ENCODE data around the gene HPCA. TPM values are rescaled to one million over a fixed set of nuclear protein-coding genes. Genes with fewer than 3 reads are reported as not detected.

HPCA gene
- polyA plus RNA-seq, 4 donors = 0.56 to 1.4 (median 1.0) TPM

DNA sequence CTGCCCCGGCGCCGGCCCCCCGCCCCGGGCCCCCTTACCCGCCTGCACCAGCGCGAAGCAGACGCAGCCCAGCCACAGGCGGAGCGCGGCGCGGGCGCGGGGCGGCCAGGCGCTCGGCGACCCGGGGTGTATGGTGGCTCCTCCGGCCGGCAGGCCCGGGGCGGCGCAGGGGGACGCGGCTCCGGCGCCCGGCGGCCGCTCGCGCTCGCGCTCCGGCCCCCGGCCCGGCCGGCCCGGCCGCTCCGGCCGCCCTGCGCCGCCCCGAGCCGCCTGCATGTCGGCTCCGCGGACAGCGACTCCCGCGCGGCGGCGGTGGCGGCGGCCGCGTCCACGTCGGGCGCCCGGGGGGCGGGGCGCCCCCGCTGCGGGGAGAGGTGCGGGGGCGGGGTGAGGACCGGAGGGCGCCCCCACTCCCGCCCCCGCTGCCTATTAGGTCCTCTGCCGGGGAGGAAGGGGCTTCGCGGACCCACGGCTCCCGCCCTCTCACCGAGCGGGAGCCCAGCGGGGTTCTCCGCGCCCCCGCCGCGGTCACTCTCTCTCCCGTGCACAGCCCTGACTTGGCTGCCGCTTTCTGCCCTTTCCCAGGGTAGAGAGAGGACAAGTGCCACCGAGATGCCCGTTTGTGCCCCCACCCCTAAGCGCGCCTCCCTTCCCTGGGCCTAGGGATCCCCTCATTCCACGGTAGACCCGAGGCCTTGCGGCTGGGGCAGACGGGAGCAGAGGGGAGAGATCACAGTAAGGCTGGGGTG is 15.5 kb upstream of the HPCA start, which contains the start of gene FNDC5:
Gene FNDC5, minus strand, starts transcription at position 298 of the 749 bp plus-strand sequence.
- DNase-seq (ENCODE audit: low read depth in 4 of 4, low spot score in 3 of 4) = no peak

DNA sequence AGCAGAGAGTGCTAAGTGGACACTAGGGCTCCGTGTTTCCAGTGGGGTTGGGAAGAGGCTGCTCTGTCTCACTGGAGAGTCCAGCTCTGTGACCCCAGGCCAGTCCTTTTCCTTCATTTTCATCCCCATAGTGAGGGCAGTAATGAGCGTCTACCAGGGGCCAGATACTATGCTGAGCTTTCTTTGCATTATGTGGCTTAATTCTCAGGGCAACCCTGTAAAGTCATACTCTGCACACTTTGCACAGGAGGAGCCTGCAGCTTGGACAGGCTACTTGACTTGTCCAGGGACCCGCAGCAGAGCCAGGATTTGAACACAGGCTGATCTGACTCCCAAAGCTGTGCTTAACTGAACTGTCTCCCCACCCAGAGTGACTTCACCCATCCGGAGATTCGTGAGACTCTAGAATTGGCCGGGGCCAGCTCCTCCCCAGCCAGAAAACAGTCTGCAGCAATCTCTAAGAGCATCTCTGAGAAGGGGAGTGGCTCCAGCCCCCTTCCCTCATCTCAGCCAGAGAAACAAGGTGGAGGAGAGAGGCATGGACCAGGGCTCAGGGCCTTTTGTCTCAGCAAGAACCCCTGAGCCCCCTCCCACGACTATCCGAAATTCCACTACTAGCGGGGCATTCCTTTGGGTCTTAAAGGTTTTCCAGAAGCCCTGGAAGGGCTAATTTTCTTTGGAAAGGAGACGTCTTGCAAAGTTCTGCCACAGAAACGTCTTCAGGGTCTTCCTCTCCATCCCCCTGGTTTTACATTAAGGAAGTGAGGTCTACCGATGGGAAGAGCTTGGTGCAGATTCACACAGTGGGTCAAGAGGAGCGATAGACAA is 14.7 kb upstream of the HPCA start:
- DNase-seq (ENCODE audit: low read depth in 4 of 4, low spot score in 3 of 4) = no peak

DNA sequence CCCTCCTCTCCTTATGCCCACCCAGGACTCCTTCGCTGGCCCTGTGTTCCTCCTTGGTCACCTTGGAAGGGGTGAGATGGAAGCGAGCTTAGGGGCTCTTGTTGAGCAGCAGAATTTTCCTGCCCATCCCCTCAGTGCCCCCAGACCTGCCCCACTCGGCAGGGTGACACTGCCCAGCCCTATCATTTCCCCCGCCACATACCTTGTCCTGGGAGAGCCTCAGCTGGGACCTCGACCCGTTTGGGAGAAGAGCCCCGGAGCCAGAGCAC is 14.2 kb upstream of the HPCA start:
- no peak for DNase-seq (ENCODE audit: low read depth in 4 of 4, low spot score in 3 of 4)

DNA sequence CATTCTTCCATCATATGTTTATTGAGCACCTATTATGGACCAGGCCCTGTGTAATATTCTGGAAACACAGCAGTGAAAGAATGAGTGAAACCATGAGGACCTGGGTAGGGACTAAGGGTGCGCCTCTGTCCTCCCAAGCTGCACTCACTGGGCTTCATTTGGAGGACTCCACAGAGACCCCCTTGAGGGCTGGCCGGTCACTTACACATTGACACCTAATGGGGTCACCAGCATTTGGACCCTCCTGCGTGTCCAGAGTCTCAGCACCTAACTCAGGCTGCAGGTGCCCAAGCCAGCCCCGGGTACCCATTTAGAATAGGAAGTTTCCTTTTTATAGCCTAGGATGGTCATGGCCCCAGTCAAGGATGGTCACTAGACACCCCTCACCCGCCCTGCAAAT is 12.8 kb upstream of the HPCA start:
- DNase-seq (ENCODE audit: low read depth in 4 of 4, low spot score in 3 of 4) = no peak

DNA sequence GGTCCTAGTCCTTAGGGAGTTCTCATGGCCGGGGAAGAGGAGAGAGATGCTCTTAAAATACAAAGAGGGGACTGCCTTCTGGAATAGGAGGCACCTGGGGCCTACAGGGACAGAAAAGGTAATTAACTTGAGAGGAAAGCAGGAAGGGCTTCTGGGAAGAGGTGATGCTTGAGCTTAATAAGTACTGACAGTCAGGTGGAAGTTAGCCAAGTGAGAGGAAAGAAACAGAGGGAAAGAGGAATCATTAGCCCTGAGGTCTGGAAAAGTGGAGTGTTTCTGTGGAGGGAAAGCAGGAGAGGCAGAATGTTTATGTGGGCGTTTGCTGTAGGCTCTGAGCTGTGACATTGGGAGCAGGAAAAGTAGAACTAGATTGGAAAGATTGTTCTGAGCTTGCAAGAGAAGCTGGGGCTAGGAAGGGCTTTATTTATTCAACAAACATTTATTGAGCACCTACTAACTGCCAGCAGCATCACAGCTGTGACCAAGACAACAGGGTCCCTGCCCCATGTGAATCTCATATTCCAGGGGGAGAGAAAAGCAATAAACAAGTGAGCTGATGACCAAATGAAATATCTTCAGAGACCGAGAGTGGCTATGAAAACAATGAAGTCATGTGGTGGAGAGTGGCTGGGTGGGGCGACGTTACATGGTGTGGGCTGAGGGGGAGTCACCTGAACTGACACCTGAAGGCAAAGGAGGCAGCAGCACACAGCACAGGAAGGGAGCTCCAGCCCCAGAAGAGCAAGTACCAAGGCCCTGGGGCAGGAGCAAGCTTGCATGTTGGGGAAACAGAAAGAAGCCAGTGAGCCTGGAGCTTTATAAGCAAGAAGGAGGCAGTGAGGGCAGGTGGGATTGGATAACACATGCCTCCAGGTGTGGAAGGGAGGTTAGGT is 11.2 kb upstream of the HPCA start:
- no peak for DNase-seq (ENCODE audit: low read depth in 4 of 4, low spot score in 3 of 4)

DNA sequence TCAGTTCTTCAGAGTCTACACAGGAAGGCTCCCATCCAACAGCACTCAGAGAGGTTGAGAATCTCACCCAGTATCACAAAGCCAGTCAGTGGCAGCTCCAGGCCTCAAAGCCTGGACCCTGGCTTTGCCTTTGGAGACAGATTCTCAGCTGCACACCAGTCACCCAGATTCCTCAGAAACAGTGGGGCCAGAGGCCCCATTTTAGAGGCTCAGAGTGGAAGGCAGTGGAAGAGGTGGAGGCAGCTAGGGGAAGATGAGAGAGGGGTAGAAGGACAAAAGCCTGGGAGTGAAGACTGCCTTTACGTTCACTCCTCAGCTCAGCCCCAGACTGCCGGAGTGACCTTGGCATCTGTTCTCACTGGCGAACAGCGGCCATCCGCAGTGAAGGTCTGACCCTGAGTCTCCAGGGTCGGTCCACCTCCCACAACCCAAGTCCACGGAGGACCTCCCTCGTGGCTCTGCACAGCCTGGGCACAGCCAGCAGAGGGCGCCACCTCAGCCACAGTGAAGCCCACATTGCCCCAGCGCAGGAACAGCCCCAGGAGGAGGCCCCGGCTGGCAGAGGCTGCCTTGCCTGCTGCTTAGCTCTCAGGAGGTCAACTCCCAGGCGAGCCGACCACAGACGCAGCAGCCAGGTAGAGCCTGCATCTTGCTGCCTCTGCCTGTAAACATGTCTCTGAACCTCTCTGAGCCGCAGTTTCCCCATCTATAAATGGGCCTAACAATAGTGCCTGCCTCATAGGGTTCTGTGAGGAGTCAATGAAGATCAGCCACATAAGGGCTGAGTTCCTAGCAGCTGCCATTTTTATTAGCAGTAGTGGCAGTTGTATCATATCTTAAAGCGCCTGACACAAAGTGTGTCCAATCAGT is 9.7 kb upstream of the HPCA start:
- DNase-seq (ENCODE audit: low read depth in 4 of 4, low spot score in 3 of 4) = no peak

DNA sequence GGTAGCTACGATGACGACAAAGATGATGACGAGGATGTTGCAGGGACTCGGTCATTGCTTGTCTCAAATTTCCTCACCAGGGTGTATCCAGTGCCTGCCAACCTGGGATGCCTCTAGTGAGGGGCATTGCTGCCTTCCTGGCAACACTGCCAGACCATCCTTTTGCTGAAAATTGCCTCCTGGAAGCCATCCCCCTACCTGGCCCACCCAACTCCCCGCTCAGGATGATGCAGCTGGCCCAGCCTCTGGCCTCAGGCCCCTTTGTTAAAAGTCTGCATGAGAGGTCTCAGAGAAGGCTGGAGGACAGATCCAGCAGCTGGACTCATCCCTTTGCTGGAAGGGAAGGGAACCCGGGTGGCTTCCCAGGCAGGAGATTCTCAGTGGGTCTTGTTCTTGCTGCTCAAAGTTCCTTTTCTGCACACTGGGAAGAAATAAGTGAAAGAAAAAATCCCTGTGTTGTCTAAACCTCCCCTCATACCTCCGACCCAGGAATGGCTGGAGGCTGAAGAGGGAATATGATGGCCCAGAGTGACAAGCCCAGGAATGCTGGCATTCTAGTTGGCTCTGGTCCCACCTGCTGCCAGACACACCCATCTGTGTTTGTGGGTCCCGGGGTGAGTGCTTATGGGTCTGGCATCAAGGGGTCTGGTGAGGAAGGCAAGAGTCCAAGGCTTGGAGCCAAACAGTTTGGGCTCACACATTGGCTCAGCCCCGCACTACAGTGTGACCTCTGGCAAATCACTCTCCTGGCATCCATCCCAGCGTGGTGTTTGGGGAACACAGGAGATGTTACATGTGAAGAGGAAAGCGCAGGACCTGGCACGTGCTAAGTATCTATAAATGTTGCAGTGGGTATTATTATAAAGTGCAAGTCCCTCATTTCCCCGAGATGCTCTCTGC is 8.8 kb upstream of the HPCA start:
- no peak for DNase-seq (ENCODE audit: low read depth in 4 of 4, low spot score in 3 of 4)

DNA sequence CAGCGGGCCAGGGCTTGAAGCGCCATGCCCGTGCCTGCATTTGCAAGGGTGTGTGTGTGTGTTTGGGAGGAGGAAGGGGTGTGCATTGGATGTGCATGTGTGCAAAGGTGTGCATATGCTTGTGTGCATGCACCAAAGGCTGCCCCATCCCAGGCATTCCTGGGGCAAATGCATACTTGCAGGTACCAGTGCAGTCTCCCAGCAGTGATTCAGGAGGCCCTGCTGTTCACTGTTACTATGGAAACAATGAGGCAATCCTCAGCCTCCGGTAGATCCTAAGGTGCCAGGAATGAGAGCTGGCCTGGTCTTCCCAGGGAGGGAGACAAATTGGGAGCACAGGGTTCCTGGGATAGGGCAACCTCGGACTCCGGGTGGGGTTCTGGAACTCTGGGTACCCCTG is 8.1 kb upstream of the HPCA start:
- no peak for DNase-seq (ENCODE audit: low read depth in 4 of 4, low spot score in 3 of 4)

DNA sequence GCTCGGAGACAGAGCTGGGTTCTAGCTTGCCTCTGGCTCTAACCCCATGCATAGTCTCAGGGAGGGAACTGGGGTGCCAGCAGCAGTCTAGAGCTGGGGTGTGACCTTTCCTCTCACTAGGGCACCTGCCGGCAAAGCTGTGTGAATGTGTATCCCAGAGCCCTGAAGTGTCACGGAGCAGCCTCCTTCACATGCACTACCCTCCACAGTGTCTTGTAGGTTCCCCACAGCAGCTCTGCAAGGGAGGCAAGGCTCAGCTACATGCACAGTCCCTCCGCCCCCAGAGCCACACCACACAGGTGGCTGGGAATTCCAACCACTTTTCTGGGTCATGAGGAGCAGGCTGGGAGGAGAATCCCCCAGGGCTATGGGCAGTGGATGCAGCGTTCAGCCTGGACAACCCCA is 7.7 kb upstream of the HPCA start:
- DNase-seq (ENCODE audit: low read depth in 4 of 4, low spot score in 3 of 4) = no peak

DNA sequence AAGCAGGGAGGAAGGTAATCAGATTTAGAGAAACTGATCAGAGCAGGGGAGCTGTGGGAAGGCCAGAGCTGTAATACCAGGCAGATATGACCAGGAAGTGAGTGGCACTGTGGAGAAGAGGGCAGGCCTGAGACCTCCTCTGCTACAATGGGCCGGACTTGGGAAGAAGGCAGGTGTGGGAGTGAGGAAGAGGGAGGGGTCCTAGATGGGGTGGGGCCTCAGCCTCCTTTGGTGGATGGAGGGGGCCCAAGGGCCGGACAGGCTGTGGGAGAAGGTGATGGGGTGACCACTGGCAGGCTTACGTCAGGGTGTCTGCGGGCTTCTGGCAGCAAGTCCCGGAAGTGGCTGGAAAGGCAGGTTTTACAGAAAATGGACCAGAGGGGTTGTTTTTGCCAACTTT is 5.0 kb upstream of the HPCA start:
- DNase-seq (ENCODE audit: low read depth in 4 of 4, low spot score in 3 of 4) = no peak

DNA sequence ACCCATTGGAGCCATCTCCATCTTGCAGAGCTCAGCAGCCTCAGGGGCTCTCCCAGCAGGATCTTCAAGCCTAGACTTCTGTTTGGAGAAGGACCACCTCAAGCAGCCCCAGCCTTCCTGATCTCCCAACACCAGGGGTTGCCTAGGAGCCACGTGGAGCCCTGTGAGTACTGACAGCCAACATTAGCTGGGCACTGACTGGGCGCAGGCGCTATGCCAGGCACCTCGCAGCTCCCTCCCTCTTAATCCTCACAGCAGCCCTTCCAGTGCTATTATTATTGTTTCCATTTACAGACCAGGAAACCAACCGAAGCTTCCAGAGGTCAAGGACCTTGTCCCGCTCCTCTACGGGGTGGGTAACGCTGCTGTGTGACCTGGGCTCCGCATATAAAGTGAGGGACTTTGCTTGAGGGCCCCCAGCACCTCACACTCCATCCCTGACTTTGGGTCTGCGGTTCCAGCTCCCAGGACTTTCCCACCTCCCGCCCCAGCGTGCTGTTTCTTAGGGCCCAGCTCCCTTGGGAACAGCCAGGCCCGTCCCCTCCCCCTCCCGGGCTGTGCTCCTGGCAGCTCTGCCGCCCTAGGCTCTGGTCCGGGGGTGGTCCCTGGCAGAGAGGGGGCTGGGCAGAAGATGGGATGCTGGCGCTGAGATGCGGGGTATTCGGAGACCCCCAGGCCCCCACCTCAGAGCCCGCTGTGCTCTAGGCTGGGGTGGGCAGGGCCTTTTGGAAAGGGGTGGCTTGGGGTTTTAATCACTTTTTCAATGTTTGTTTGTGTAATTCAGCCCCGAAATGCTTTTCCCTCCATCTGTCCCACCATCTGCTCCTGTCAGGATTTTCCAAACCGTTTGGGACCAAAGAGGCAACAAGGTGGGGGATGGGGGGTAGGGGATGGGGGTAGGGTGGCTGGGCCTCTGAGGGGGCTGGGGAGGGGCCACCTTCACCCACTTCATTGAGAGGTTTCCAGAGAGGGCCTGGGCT is 4.1 kb upstream of the HPCA start:
- DNase-seq (ENCODE audit: low read depth in 4 of 4, low spot score in 3 of 4) = no peak

DNA sequence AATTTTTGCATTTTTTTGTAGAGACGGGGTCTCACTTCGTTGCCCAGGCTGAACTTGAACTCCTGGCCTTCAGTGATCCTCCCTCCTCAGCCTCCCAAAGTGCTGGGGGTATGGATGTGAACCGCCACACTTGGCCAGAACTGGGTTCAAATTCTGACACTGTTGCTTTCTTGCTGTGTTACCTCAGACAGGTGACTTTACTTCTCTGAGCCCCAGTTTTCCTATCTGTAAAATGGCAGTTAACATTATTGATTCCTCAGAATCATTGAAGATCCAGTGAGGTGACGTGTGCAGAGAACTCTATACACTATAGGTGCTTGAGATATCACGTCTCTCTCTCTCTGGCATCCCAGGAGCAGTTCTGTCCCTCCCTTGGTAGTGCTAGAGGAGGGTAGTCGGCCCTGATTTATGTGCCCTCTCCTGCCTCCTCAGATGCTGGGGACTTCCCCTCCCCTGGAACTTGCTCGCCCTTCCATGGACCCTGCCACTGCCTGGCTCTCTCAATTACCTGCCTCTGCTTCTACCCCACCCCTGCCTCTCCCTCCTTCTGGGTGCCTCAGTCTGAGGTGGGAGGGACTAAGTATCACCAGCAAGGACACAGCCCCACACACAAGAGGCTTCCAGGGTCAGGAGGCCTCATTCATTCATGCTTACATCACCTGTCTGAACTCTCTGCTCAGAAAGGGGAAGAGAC is 2.8 kb upstream of the HPCA start:
- DNase-seq (ENCODE audit: low read depth in 4 of 4, low spot score in 3 of 4) = no peak

DNA sequence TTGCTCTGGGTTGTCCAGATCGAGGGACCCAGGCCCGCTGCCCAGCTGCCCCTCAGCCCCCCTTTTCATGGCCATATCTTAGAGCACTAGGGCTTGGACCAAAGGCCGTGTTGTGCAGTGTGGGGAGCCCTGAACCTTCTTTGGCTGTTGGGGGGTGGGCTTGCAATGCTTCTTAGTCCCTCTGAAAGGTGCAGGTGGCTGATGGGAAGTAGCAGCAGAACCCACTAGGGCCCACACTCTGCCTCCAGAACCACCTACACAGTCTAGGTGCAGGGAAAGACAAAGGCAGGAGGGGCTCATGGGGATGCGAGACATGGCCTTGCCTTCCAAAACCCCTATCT is 2.3 kb upstream of the HPCA start:
- DNase-seq (ENCODE audit: low read depth in 4 of 4, low spot score in 3 of 4) = no peak

DNA sequence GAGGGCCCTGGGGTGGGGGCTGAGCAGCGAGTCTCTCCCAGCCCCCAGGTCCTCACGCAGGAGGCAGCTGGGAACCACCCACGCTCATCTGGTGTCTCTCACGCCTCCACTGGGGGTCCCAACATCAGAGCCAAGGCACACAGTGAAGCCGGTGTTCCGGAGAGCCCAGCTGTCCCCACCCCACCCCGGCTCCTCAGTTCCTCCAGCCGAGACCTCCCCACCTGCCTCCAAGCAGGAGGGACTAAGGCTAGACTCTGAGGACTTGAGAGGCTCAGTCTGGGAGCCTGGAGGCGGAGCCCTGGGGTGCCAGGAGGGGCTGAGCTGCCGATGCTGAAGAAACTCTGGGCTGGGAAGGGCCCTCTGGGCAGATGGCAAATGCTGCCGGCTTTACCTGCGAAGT is 1.6 kb upstream of the HPCA start:
- DNase-seq (ENCODE audit: low read depth in 4 of 4, low spot score in 3 of 4) = no peak

DNA sequence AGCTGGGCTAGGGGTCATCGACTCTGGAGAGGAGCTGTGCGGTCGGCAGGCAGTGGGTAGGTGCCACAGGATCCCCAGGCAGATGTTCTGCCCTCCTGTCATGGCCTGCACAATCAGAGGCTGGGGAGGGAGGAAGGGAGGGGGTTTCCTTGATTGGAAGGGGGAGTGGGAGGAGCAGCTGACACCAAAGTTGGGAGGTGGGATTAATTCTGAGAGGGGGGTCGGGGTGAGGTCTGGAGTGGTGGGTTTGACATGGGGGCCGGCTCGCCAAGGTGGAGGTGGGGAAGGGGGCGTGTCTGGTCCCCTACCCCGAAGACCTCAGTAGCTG is 651 bp upstream of the HPCA start:
- no peak for DNase-seq (ENCODE audit: low read depth in 4 of 4, low spot score in 3 of 4)

DNA sequence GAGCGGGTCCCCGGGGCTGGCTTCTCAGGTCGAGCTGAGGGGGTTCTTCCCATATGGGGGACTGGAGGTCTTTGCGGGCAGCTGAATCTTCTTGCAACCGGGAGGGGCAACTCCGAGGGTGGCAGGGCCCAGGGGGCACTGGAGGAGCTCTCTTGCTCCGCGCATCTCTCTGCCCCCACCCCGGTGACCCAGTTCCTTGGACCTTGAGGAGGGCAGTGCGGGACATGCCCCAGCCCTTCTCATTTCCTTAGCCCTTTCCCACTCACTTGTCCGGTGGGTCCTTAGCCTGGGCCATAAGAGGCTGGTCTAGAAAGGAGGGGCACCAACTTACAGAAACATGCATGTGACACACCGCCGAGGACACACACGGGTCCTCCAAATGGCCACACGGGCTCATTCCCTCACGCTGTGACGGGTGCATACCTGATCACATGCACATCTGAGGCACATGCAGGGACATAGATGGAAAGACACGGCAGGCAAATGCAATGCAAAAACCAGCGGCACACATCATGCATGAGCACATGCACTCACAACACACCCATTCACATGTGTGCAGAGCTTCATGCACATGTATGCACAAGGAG is 630 bp downstream of the HPCA start:
- no peak for DNase-seq (ENCODE audit: low read depth in 4 of 4, low spot score in 3 of 4)

DNA sequence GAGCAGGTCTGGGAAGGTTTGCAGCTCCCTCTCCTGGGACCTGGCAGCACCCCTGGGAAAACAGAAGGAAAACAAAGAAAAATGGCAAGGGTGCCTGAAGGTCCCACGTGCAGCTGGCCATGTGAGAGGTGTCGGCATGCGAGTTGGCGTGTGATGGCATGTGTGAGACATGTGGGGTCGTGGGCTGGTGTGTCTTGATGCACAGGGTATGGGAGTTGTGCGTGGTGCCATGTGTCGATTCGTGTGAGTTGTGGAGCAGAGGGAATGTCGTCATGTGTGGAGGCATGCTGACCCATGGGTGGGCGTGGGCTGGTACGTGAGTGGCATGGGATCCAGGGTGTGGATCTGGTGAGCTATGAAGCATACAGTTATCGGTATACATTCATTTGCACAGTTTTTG is 1.3 kb downstream of the HPCA start:
- no peak for DNase-seq (ENCODE audit: low read depth in 4 of 4, low spot score in 3 of 4)

DNA sequence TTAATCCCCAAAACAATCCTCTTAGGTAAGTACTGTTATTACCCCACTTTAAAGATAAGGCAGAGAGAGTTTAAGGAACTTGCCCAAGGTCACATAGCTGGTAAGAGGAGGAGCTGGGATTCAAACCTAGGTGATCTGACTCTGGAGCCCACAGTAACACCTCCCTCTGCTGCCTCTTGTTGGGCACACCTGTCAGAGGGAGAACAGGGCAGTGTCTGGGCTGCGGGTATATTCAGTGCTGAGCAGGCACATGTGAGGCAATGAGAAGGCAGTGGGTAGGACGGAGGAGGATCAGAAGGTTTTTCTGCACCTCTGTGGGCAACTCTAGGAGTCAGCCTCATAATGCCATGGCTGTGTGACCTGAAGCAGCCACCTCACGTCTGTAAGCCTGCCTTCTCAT is 1.8 kb downstream of the HPCA start:
- DNase-seq (ENCODE audit: low read depth in 4 of 4, low spot score in 3 of 4) = no peak

Data from left renal pelvis (tissue), 4 donors.